CD8-positive, alpha-beta memory T cell (primary cell): ENCODE data around the gene RASGEF1C. TPM values are rescaled to one million over a fixed set of nuclear protein-coding genes. Genes with fewer than 3 reads are reported as not detected.

Source experiments
- CTCF ChIA-PET: fragments of 350-600 bp; sonication (Branson Sonifier 250); formaldehyde crosslinking; loops from one replicate; lab custom pipeline; 2021; ENCODE audit warnings: antibody characterized with exemption; lab: Charles Lee
- POLR2A ChIA-PET: fragments of 350-600 bp; sonication (Branson Sonifier 250); formaldehyde crosslinking; loops from one replicate; lab custom pipeline; 2021; ENCODE audit warnings: antibody characterized with exemption; lab: Charles Lee
- DNase-seq, 5 donors: peaks; one replicate each; pipeline versions ENCODE4 v3.0.0 to v3.0.0-alpha.2; 2020 to 2022; ENCODE audit warnings: mixed read lengths in 1 of 5
- H3K27ac ChIP-seq: one replicate; pipeline ENCODE4 v1.7.0; 2013; ENCODE audit warnings: low read depth, mild to moderate bottlenecking, low read length, moderate library complexity
- H3K27me3 ChIP-seq: 2 replicates; pipeline ENCODE4 v1.7.0; 2013; ENCODE audit warnings: low read length, mild to moderate bottlenecking; ENCODE audit not compliant: insufficient read depth, poor library complexity, severe bottlenecking
- H3K36me3 ChIP-seq: 2 replicates; pipeline ENCODE4 v1.7.0; 2013; ENCODE audit warnings: mild to moderate bottlenecking, low read length, moderate library complexity; ENCODE audit not compliant: insufficient read depth
- H3K4me1 ChIP-seq: 2 replicates; pipeline ENCODE4 v1.7.0; 2013; ENCODE audit warnings: mild to moderate bottlenecking, low read length, moderate library complexity; ENCODE audit not compliant: insufficient read depth
- H3K4me3 ChIP-seq: 2 replicates; pipeline ENCODE4 v1.7.0; 2013; ENCODE audit warnings: mild to moderate bottlenecking, low read length
- H3K9me3 ChIP-seq: 2 replicates; pipeline ENCODE4 v1.7.0; 2013; ENCODE audit warnings: mild to moderate bottlenecking, low read length
- H3K27ac Mint-ChIP-seq, 8 donors: one replicate each; pipeline ENCODE4 v1.8.0; 2020 to 2021; ENCODE audit warnings: mixed read lengths in 8 of 8, mild to moderate bottlenecking in 6 of 8, inconsistent platforms in 3 of 8, moderate library complexity in 3 of 8
- H3K27me3 Mint-ChIP-seq, 2 donors: one replicate each; pipeline ENCODE4 v1.8.0; 2020 to 2021; ENCODE audit warnings: mixed read lengths in 2 of 2, mild to moderate bottlenecking in 1 of 2, moderate library complexity in 1 of 2
- H3K36me3 Mint-ChIP-seq, 3 donors: one replicate each; pipeline ENCODE4 v1.8.0; 2020 to 2021; ENCODE audit warnings: mixed read lengths in 3 of 3, inconsistent platforms in 1 of 3, mild to moderate bottlenecking in 1 of 3
- H3K4me1 Mint-ChIP-seq, 3 donors: one replicate each; pipeline ENCODE4 v1.8.0; 2020 to 2021; ENCODE audit warnings: mixed read lengths in 3 of 3, inconsistent platforms in 1 of 3, mild to moderate bottlenecking in 1 of 3
- H3K4me3 Mint-ChIP-seq, 7 donors: one replicate each; pipeline ENCODE4 v1.8.0; 2020 to 2021; ENCODE audit warnings: mixed read lengths in 7 of 7, mild to moderate bottlenecking in 6 of 7, moderate library complexity in 4 of 7, inconsistent platforms in 2 of 7
- H3K9me3 Mint-ChIP-seq, 5 donors: one replicate each; pipeline ENCODE4 v1.8.0; 2020 to 2022; ENCODE audit warnings: mixed read lengths in 5 of 5, mild to moderate bottlenecking in 3 of 5, moderate library complexity in 2 of 5, inconsistent platforms in 1 of 5
- polyA plus RNA-seq: library from polyadenylated mRNA; unstranded; fragments of 300-500 nt; fragmentation: Illumina TruSeq; gene quantifications from one replicate; pipeline ENCODE4 v1.2.3, GENCODE V29; 2021
- total RNA-seq, 2 experiments: library from RNA; stranded (reverse); gene quantifications; one replicate each; pipeline ENCODE4 v1.2.3, GENCODE V29; 2021

RASGEF1C gene
- total and polyA plus RNA-seq, 3 experiments from 2014 or later = not detected

- H3K4me1 Mint-ChIP-seq = peaks cover 0 to 4% (median 3%) of the 10 kb centered on the region in 3 donors
- Histone ChIP-seq H3K4me1 (no peaks in the 10 kb centered on the region), H3K36me3 (no peaks in the 10 kb centered on the region), H3K27ac (no peak overlapping the region), H3K4me3 (no peak overlapping the region), H3K27me3 (no peaks in the 10 kb centered on the region), H3K9me3 (no peaks in the 10 kb centered on the region)
- H3K27me3 Mint-ChIP-seq = peaks cover 2 to 7% of the 10 kb centered on the region in 2 donors
- ChIA-PET POLR2A (no interaction called here), CTCF (interaction anchor here (1.2 kb wide), 1 partner anchor 9 kb away, joined by 3 read pairs; no protein-coding TSS in a partner anchor)
- H3K9me3 Mint-ChIP-seq = no peaks in the 10 kb centered on the region
- no peak overlapping the region for H3K27ac Mint-ChIP-seq
- no peak for DNase-seq
- H3K36me3 Mint-ChIP-seq = no peaks in the 10 kb centered on the region
- H3K4me3 Mint-ChIP-seq = no peak overlapping the region
Observed at GRCh38 chr5:180130876-180131740, 77.9 kb downstream of the RASGEF1C start.

GRCh38 chr5:180130291-180130869 is 78.6 kb downstream of the RASGEF1C start:
- H3K27ac ChIP-seq = no peak overlapping the region
- no peaks in the 10 kb centered on the region for H3K9me3 ChIP-seq
- CTCF ChIA-PET = no interaction called here
- no peak for DNase-seq
- POLR2A ChIA-PET = no interaction called here
- no peak overlapping the region for H3K4me3 Mint-ChIP-seq
- H3K27ac Mint-ChIP-seq = no peak overlapping the region
- H3K4me3 ChIP-seq = no peak overlapping the region
- H3K9me3 Mint-ChIP-seq = no peaks in the 10 kb centered on the region
- peaks cover 0 to 3% (median 2%) of the 10 kb centered on the region in 3 donors for H3K4me1 Mint-ChIP-seq
- H3K27me3 ChIP-seq = no peaks in the 10 kb centered on the region
- no peaks in the 10 kb centered on the region for H3K36me3 ChIP-seq
- peaks cover 2 to 7% of the 10 kb centered on the region in 2 donors for H3K27me3 Mint-ChIP-seq
- H3K36me3 Mint-ChIP-seq = no peaks in the 10 kb centered on the region
- no peaks in the 10 kb centered on the region for H3K4me1 ChIP-seq

GRCh38 chr5:180129291-180130190 is 79.5 kb downstream of the RASGEF1C start:
- H3K4me3 ChIP-seq = no peak overlapping the region
- Mint-ChIP-seq H3K4me3 (no peak overlapping the region), H3K27me3 (peaks cover 2 to 7% of the 10 kb centered on the region in 2 donors), H3K4me1 (peaks cover 0 to 3% (median 0%) of the 10 kb centered on the region in 3 donors), H3K9me3 (no peaks in the 10 kb centered on the region), H3K27ac (no peak overlapping the region), H3K36me3 (no peaks in the 10 kb centered on the region)
- H3K36me3 ChIP-seq = no peaks in the 10 kb centered on the region
- no peaks in the 10 kb centered on the region for H3K4me1 ChIP-seq
- H3K9me3 ChIP-seq = no peaks in the 10 kb centered on the region
- H3K27me3 ChIP-seq = no peaks in the 10 kb centered on the region
- ChIA-PET POLR2A (no interaction called here), CTCF (no interaction called here)
- no peak for DNase-seq
- H3K27ac ChIP-seq = no peak overlapping the region

GRCh38 chr5:180128671-180129261 is 80.2 kb downstream of the RASGEF1C start:
- no peak for DNase-seq
- ChIA-PET CTCF (no interaction called here), POLR2A (no interaction called here)
- Histone ChIP-seq H3K9me3 (no peaks in the 10 kb centered on the region), H3K27me3 (no peaks in the 10 kb centered on the region), H3K36me3 (no peaks in the 10 kb centered on the region), H3K4me3 (no peak overlapping the region), H3K27ac (no peak overlapping the region), H3K4me1 (no peaks in the 10 kb centered on the region)
- no peak overlapping the region for H3K4me3 Mint-ChIP-seq
- no peaks in the 10 kb centered on the region for H3K9me3 Mint-ChIP-seq
- peaks cover 5 to 11% of the 10 kb centered on the region in 2 donors for H3K27me3 Mint-ChIP-seq
- H3K27ac Mint-ChIP-seq = no peak overlapping the region
- peaks cover 0 to 3% (median 0%) of the 10 kb centered on the region in 3 donors for H3K4me1 Mint-ChIP-seq
- H3K36me3 Mint-ChIP-seq = no peaks in the 10 kb centered on the region

- DNase-seq = no peak
- Histone ChIP-seq H3K27ac (no peak overlapping the region), H3K9me3 (no peaks in the 10 kb centered on the region), H3K4me3 (no peak overlapping the region), H3K36me3 (no peaks in the 10 kb centered on the region), H3K27me3 (no peaks in the 10 kb centered on the region), H3K4me1 (no peaks in the 10 kb centered on the region)
- Mint-ChIP-seq H3K9me3 (no peaks in the 10 kb centered on the region), H3K36me3 (no peaks in the 10 kb centered on the region), H3K27ac (peak overlapping the region in 1 of 8 donors; percentile 58), H3K4me3 (no peak overlapping the region), H3K27me3 (peaks cover 5 to 11% of the 10 kb centered on the region in 2 donors), H3K4me1 (peaks cover 0 to 3% (median 0%) of the 10 kb centered on the region in 3 donors)
- CTCF ChIA-PET = no interaction called here
- POLR2A ChIA-PET = no interaction called here
Observed at GRCh38 chr5:180127682-180128670, 81.0 kb downstream of the RASGEF1C start.

- H3K27ac Mint-ChIP-seq = no peak overlapping the region
- peaks cover 0 to 3% (median 0%) of the 10 kb centered on the region in 3 donors for H3K4me1 Mint-ChIP-seq
- Histone ChIP-seq H3K27me3 (no peaks in the 10 kb centered on the region), H3K9me3 (no peaks in the 10 kb centered on the region), H3K4me3 (no peak overlapping the region), H3K4me1 (no peaks in the 10 kb centered on the region), H3K27ac (no peak overlapping the region), H3K36me3 (no peaks in the 10 kb centered on the region)
- ChIA-PET POLR2A (no interaction called here), CTCF (interaction anchor here (1.2 to 1.4 kb wide), 3 partner anchors 11 to 202 kb away, joined by 3 read pairs; no protein-coding TSS in a partner anchor)
- no peaks in the 10 kb centered on the region for H3K36me3 Mint-ChIP-seq
- peak in 1 of 5 donors; percentile 26 for DNase-seq
- H3K27me3 Mint-ChIP-seq = peaks cover 5 to 15% of the 10 kb centered on the region in 2 donors
- no peaks in the 10 kb centered on the region for H3K9me3 Mint-ChIP-seq
- no peak overlapping the region for H3K4me3 Mint-ChIP-seq
Observed at GRCh38 chr5:180126716-180127681, 82.0 kb downstream of the RASGEF1C start.
